HL-60 (cell line): ENCODE results near the gene NCR2.

Experiments
- CTCF ChIP-seq: IDR thresholded peaks from one replicate; pipeline ENCODE4 v1.5.1; 2011; ENCODE audit warnings: low read length, control low read depth, inconsistent platforms; ENCODE audit not compliant: insufficient read depth
- GABPA ChIP-seq: IDR thresholded peaks from 2 replicates; pipeline ENCODE4 v1.6.1; 2012; ENCODE audit warnings: low read depth
- POLR2AphosphoS5 ChIP-seq: IDR thresholded peaks from 2 replicates; pipeline ENCODE4 v1.6.1; 2012; ENCODE audit warnings: low read depth

GRCh38 chr6:41335296-41335695 lies at the start of gene NCR2:
- TF ChIP-seq CTCF (no peak), POLR2AphosphoS5 (no peak), GABPA (no peak)
